ENCODE results near the gene ADO. TPM values are rescaled to one million over a fixed set of nuclear protein-coding genes. Genes with fewer than 3 reads are reported as not detected.

Gene ADO
- total and polyA plus RNA-seq, 2 experiments from 2014 or later: 8.9 to 24.6 TPM

DNA sequence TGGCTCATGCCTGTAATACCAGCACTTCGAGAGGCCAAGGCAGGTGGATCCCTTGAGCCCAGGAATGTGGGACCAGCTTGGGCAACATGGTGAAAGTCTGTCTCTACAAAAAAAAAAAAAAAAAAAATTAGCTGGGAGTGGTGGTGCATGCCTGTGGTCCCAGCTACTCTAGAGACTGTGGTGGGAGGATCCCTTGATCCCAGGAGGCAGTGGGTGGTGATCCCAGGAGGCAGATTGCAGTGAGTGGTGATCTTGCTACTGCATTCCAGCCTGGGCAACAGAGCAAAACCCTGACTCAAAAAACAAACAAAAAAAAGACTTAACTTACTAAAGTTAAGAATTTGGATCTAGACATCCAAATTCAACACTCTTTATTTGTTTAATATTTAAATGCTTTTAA lies 10.2 kb upstream of the ADO start:
- Histone ChIP-seq H3K79me2 (no peaks in the 10 kb centered on the region), H4K20me1 (ENCODE audit: insufficient read depth, poor library complexity, severe bottlenecking) (no peaks in the 10 kb centered on the region), H3K36me3 (replicated peaks; ENCODE audit: insufficient read depth, low read depth) (no peaks in the 10 kb centered on the region), H2AFZ (no peak overlapping the region), H3K4me3 (no peak overlapping the region), H3K9me2 (replicated peaks; ENCODE audit: insufficient read depth) (no peaks in the 10 kb centered on the region), H3K9me3 (ENCODE audit: low read depth) (no peaks in the 10 kb centered on the region), H3K4me2 (no peak overlapping the region), H3K27ac (no peak overlapping the region), H3K4me1 (ENCODE audit: insufficient read depth) (no peaks in the 10 kb centered on the region), H3K27me3 (no peaks in the 10 kb centered on the region)
- no peak for TF ChIP-seq EZH2 (IDR thresholded peaks at IDR 0.05; ENCODE audit: borderline replicate concordance)
- no peak for TF ChIP-seq EZH2phosphoT487 (IDR thresholded peaks at IDR 0.05; ENCODE audit: low read depth, severe bottlenecking, unreplicated experiment)
- no peak for TF ChIP-seq CTCF (IDR thresholded peaks at IDR 0.05; ENCODE audit: poor library complexity)
- no peak for DNase-seq (ENCODE audit: low spot score)
- 83% methylated on average over 1 of the region's 1 CpG for WGBS (ENCODE audit: low lambda C conversion rate, missing lambda C conversion rate)

DNA sequence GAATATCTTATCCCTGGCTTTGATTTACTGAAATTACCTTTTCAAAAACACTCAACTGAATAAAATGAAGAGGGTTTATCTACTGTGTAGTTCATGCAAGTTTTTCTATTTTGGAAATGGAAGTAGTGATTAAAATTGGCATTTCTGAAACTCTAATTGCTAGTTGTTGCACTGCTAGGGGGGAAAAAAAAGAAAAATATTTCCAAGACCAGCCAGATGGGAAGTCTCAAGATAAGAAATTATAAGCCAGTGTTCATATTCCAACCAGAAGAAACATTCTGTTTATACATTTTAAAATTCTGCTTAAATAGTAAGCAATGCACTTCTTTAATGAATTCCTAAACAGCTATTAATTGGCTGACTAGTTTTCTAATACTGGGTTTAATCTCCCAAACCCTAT lies 9.4 kb upstream of the ADO start:
- no peaks in the 10 kb centered on the region for H3K9me2 ChIP-seq (replicated peaks; ENCODE audit: insufficient read depth)
- no peaks in the 10 kb centered on the region for H4K20me1 ChIP-seq (ENCODE audit: insufficient read depth, poor library complexity, severe bottlenecking)
- no peak for DNase-seq (ENCODE audit: low spot score)
- no peaks in the 10 kb centered on the region for H3K79me2 ChIP-seq
- H3K27me3 ChIP-seq: no peaks in the 10 kb centered on the region
- no peak for TF ChIP-seq EZH2 (IDR thresholded peaks at IDR 0.05; ENCODE audit: borderline replicate concordance)
- no peak for TF ChIP-seq EZH2phosphoT487 (IDR thresholded peaks at IDR 0.05; ENCODE audit: low read depth, severe bottlenecking, unreplicated experiment)
- TF ChIP-seq CTCF (IDR thresholded peaks at IDR 0.05; ENCODE audit: poor library complexity): no peak
- no peak overlapping the region for H3K4me2 ChIP-seq
- no peak overlapping the region for H3K4me3 ChIP-seq
- H3K36me3 ChIP-seq (replicated peaks; ENCODE audit: insufficient read depth, low read depth): no peaks in the 10 kb centered on the region
- no peaks in the 10 kb centered on the region for H3K4me1 ChIP-seq (ENCODE audit: insufficient read depth)
- no peaks in the 10 kb centered on the region for H3K9me3 ChIP-seq (ENCODE audit: low read depth)
- H2AFZ ChIP-seq: no peak overlapping the region
- H3K27ac ChIP-seq: no peak overlapping the region

GRCh38 chr10:62795762-62796161 lies 8.8 kb upstream of the ADO start:
- no peaks in the 10 kb centered on the region for H3K79me2 ChIP-seq
- no peak overlapping the region for H2AFZ ChIP-seq
- H3K36me3 ChIP-seq (replicated peaks; ENCODE audit: insufficient read depth, low read depth): no peaks in the 10 kb centered on the region
- no peak overlapping the region for H3K27ac ChIP-seq
- 95% methylated on average over 4 of the region's 4 CpGs for WGBS (ENCODE audit: low lambda C conversion rate, missing lambda C conversion rate)
- H3K9me2 ChIP-seq (replicated peaks; ENCODE audit: insufficient read depth): no peaks in the 10 kb centered on the region
- no peaks in the 10 kb centered on the region for H4K20me1 ChIP-seq (ENCODE audit: insufficient read depth, poor library complexity, severe bottlenecking)
- H3K4me1 ChIP-seq (ENCODE audit: insufficient read depth): no peaks in the 10 kb centered on the region
- H3K27me3 ChIP-seq: no peaks in the 10 kb centered on the region
- H3K9me3 ChIP-seq (ENCODE audit: low read depth): no peaks in the 10 kb centered on the region
- H3K4me2 ChIP-seq: no peak overlapping the region
- no peak for DNase-seq (ENCODE audit: low spot score)
- no peak overlapping the region for H3K4me3 ChIP-seq
- TF ChIP-seq CTCF (IDR thresholded peaks at IDR 0.05; ENCODE audit: poor library complexity) (no peak), EZH2 (IDR thresholded peaks at IDR 0.05; ENCODE audit: borderline replicate concordance) (no peak), EZH2phosphoT487 (IDR thresholded peaks at IDR 0.05; ENCODE audit: low read depth, severe bottlenecking, unreplicated experiment) (no peak)

- H3K27me3 ChIP-seq: no peaks in the 10 kb centered on the region
- H3K79me2 ChIP-seq: no peaks in the 10 kb centered on the region
- no peak overlapping the region for H3K4me3 ChIP-seq
- H4K20me1 ChIP-seq (ENCODE audit: insufficient read depth, poor library complexity, severe bottlenecking): no peaks in the 10 kb centered on the region
- no peaks in the 10 kb centered on the region for H3K9me3 ChIP-seq (ENCODE audit: low read depth)
- 68% methylated on average over 3 of the region's 3 CpGs for WGBS (ENCODE audit: low lambda C conversion rate, missing lambda C conversion rate)
- no peak for TF ChIP-seq EZH2 (IDR thresholded peaks at IDR 0.05; ENCODE audit: borderline replicate concordance)
- no peak for TF ChIP-seq EZH2phosphoT487 (IDR thresholded peaks at IDR 0.05; ENCODE audit: low read depth, severe bottlenecking, unreplicated experiment)
- no peak for TF ChIP-seq CTCF (IDR thresholded peaks at IDR 0.05; ENCODE audit: poor library complexity)
- H2AFZ ChIP-seq: no peak overlapping the region
- DNase-seq (ENCODE audit: low spot score): no peak
- no peak overlapping the region for H3K27ac ChIP-seq
- no peaks in the 10 kb centered on the region for H3K36me3 ChIP-seq (replicated peaks; ENCODE audit: insufficient read depth, low read depth)
- no peaks in the 10 kb centered on the region for H3K9me2 ChIP-seq (replicated peaks; ENCODE audit: insufficient read depth)
- no peak overlapping the region for H3K4me2 ChIP-seq
- H3K4me1 ChIP-seq (ENCODE audit: insufficient read depth): no peaks in the 10 kb centered on the region
These were observed 7.6 kb upstream of the ADO start for GRCh38 chr10:62796896-62797295.
